ENCODE results near the gene PLEKHG4B.

- TF ChIP-seq CTCF (IDR thresholded peaks at IDR 0.05): no peak
- TF ChIP-seq POLR2AphosphoS5 (IDR thresholded peaks at IDR 0.05): no peak
- no peak for TF ChIP-seq POLR2A (IDR thresholded peaks at IDR 0.05)
Measured at GRCh38 chr5:172421-172820, 80.5 kb downstream of the PLEKHG4B start.
